Measurements from ENCODE around the gene PPIL1.
"Not testable (repeated sequence)": the region's sequence is repeated elsewhere in the genome, so short reads cannot be mapped to it uniquely, and the experiment has no call there.

The PPIL1 gene

DNA sequence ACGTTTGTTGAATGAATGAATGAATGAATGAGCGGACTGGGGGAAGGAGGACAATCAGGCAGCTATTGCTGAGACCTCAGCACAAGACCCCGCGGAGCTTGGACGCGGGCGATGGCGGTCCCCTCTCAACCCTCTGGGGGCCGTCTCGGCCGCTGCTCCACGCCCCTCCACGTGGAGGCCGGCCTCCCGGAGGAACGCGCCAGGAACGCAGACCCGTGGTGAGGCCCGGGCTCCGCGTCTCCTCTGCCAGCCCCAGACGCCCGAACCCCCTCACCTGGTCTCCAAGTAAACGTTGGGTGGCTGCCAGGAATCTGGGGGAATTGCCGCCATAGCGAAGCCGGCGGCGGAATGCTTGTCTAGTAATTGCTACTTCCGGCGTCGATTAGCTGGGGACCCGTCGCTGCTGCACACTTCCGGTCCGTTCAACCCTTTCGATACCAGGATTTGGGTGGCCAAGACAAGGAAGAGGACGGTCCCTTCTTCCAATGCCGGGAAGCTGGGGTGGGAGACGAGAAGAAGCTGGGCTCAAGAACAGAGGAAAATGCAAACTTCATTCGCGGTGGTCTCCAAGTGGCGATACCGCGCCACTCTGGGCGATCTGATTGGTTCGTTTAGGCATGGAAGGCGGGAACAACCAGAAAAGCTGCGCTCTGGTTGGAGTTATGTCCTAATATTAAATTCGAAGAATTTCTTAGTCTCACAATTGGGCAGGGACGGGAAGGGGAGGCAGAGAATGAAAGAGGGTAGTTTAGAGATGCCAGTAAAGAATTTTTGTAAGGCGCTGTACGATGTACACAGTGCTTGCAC lies at the start of gene PPIL1:
TSS of gene PPIL1 (minus strand) at position 361 of the 807 bp plus-strand sequence. CDS start at position 330, 31 bp downstream.
- peak; percentile 87 for DNase-seq (ENCODE audit: low spot score)

- DNase-seq (ENCODE audit: low spot score) = peak; percentile 4
These were observed 49.5 kb upstream of the PPIL1 start for GRCh38 chr6:36924131-36924530.

DNA sequence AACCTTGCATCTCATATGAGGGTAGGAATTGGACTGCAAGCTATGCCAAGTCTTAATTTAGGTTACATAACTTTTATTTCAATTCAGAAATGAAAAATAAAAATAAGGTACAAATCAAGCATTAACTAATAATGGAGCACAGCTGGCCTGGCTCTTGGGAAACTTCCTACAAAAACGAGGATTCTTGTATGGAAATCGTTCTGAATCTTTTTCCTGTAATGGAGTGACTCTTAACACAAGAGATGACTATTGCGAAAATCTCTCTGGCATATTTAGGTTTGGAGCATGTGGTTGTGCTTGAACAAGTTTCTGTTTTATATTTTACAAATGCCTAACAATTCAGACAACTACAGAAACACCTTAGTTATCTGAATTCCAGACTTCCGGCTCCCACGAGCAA lies 45.9 kb upstream of the PPIL1 start:
- DNase-seq (ENCODE audit: low spot score) = no peak

DNA sequence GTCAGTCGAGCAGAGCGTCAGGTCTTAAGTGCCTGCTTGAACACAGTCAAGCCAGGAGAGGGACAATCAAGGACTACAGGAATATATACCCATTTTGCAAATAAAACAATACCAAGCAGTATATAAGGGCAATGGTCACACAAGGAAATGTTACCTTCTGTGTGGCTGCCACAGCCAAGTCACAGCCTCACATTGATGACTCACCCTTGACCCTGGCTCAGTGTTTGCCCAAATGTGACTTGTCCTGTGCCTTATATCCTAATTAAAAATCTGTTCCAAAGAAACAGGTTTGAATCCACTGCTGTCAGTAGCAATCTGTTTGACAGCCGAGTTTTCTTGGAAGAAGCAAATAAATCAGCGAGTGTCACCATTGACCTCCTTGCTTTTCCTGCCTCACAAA lies 45.4 kb upstream of the PPIL1 start:
- DNase-seq (ENCODE audit: low spot score) = no peak

DNA sequence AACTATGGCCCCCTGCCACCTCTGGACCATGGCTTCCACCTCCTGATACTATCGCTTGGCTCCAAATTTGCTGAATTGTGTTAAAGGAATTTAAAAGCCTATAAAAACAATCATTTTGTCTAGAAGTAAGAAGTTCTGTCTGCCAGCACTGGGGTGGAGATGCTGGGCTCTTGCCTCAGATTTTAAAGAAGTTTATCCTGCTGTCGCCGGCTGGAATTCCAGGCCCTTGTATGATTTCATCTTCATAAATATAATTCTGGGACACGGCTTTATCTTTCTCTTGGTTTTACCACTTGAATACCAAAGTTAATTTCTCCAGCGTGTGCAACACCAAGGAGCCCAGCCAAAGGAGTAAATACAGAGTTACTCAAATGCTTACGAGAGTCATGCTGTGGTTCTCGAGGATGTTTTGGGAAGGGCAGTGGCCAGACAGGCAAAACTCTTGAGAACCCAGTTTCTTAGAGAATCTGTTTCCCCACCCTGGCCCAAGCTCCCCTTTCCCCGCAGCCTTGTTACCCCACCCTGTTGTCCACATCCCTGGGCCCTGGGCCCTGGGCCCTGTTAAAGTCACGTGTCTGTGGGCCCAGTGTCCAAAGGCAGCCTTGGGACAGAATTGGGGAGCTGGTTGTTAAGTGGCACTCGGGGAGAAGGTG lies 43.1 kb upstream of the PPIL1 start:
- no peak for DNase-seq (ENCODE audit: low spot score)

DNA sequence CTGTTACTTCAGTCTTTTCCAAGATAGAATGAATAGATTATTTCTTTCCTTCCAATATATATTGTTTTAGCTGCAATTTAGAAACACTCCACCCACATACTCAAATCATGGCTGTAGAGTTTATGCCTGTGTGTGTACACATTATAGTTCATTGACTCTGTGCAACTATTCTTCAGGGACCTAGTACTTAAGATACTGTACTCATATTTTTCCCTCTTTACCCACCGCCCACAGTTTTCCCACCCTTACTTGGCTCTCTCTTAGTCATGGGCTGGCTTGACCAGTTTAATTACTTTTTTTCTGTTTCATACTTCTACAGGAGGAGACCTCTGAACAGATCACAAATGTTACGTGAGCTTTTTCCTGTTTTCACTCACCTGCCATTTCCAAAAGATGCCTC lies 41.5 kb upstream of the PPIL1 start:
- DNase-seq (ENCODE audit: low spot score) = no peak

DNA sequence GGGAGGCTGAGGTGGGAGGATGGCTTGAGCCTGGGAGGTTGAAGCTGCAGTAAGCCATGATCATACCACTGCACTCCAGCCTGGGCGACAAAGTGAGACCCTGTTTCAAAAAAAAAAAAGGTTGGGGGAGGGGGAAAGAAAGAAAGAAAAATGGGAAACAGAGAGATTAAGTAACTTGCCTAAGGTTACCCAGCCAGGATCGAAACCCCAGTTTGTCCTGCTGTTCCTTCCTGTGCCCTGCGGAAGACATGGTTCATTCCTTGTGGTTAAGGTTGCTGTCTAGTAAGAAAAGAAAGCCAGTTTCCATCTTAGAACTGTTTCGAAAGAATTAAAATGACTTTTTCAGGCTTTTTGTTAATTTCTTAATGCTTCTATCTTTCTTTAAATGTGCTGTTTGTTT lies 41.0 kb upstream of the PPIL1 start:
- DNase-seq (ENCODE audit: low spot score) = no peak

DNA sequence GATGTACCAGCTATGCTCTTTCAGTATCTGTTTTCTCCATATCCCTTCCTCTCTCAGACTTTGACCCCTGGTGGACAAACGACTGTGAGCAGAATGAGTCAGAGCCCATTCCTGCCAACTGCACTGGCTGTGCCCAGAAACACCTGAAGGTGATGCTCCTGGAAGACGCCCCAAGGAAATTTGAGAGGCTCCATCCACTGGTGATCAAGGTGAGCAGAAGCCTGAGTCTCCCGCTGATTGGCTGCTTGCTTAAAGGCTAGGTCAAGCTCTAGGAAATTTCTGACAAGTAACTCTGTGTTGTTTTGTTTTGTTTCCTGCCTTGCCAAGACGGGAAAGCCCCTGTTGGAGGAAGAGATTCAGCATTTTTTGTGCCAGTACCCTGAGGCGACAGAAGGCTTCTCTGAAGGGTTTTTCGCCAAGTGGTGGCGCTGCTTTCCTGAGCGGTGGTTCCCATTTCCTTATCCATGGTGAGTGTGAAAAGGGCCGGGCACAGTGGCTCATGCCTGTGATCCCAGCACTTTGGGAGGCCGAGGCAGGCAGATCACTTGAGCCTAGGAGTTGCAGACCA lies 39.7 kb upstream of the PPIL1 start:
- peak; percentile 70 for DNase-seq (ENCODE audit: low spot score)

- DNase-seq (ENCODE audit: low spot score) = no peak
These were observed 38.5 kb upstream of the PPIL1 start for GRCh38 chr6:36913082-36913481.

DNA sequence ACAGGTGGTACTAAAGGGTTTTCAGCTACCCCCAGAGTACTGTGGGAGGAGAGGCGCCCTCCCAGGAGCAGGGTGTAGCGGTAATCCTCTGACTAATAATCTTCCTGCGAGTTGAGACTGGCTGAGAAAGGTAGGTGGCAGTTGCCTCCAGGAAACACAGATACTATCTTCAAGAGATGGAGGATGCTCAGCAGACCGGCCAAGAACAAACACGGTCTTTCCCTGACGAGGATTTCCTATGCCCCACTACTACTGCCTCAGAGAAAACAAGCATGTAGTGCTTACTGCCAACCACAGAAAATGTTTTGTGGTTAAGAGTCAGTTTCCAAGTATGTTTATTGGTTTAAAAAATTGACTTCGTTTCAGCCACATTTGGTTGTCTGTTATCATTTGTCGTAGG lies 38.0 kb upstream of the PPIL1 start:
- peak; percentile 96 for DNase-seq (ENCODE audit: low spot score)

DNA sequence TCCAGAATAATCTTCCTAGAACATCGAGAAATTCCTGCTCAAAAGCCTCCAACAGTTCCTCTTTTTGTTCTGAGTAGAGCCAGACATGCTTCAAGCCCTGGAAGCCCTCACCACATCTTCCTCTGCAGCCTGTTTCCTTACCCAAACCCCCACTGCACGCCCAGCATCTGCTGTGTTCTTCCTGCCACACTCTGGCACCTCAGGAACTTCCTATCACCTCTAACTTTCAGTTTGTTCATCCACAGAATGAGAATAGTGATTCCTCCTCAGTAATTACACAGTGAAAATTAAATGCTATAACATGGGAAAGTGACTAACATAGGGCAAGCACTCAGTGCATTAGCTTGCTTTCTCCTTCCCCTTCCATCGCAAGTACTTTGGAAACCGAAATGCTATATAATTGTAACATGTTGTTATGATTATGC lies 37.4 kb upstream of the PPIL1 start:
- DNase-seq (ENCODE audit: low spot score) = peak; percentile 63

DNA sequence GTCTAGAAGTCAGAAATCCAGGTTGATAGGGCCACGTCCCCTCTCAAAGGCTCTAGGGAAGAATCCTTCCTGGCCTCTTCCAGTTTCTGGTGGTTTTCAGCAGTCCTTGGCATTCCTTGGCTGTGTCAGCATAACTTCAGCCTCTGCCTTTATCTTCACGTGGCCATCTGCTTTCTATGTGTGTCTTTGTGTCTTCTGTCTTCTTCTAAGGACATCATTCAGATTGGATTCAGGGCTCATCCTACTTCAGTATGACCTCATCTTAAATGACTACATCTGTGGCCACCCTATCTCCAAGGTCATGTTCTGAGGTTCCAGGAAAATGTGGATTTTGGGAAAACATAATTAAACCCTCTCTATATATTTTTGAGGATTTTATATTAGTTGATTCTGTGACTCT lies 34.1 kb upstream of the PPIL1 start:
- DNase-seq (ENCODE audit: low spot score) = no peak

DNA sequence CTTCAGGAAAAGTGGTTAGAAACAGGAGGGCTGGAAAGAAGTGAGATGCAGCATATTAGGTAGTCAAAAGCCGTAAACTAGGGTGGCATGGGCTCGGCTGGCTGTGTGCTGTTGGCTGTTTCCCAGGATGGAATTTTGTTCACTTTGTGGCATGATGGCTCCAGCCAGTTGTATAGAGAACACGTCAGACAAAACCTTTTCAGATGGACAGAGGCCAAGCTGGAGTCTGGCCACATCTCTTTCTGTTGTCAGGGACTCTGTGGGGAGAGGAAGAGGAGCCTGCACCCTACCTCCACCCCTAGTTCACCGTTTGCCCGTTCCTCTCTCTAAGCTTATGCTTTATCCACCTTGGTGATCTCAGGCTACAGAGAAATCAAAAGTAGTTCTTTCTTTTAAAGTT lies 33.2 kb upstream of the PPIL1 start:
- no peak for DNase-seq (ENCODE audit: low spot score)

DNA sequence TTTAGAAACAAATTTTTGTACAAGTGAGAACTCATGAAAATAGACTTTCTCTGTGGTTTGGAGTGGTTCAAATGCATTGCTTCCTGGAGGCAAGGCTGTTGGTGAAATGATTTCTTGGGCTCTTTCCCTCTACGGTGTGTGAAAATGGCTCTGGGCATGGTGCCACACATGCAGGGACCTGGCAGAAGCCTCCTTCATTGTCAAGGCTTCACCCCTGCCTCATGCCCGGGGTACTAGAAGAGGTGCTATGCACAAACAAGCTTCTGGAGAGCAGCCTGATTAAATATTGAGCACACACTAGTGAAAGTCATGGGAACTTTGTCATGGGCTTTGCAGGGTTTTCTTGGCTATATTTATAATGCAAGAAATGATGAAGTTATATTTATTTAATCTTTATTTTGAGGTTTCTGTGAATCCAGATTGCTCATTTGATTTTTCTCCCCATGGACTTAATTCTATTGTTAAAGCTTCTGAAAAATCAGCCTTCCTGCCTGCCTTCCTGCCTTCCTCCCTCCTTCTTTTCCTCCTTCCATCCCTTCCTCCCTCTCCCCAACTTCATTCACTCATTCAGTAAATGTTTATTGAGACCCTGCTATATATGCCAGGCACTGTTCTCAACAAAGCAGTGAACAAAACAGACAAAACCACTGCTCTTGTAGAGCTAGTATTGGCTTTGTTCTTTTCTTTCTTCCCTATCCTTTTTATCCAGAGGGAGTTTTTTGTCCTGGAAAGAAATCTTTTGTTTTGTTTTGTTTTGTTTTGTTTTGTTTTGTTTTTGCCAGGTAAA lies 32.1 kb upstream of the PPIL1 start:
- DNase-seq (ENCODE audit: low spot score) = no peak

GRCh38 chr6:36904851-36905393 lies 30.3 kb upstream of the PPIL1 start:
- DNase-seq (ENCODE audit: low spot score) = no peak

DNA sequence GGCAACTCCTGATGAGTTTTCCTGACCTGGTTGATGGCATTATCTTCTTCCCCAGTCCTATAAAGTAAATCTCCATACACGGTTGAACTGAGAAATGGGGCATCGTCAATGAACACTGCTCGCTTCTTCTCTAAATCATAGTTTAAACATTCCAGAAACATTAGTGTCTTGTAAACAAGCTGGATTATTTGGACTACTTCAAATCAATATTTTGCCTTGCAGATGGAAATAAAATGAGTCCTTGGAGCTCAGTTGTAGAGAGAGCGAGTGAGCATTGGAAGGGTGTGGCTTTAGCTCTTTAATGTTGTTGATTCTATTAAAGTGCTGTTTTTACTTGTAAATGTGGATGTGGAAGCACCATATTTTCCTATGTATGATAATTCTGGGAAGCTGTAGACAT lies 29.5 kb upstream of the PPIL1 start:
- no peak for DNase-seq (ENCODE audit: low spot score)

DNA sequence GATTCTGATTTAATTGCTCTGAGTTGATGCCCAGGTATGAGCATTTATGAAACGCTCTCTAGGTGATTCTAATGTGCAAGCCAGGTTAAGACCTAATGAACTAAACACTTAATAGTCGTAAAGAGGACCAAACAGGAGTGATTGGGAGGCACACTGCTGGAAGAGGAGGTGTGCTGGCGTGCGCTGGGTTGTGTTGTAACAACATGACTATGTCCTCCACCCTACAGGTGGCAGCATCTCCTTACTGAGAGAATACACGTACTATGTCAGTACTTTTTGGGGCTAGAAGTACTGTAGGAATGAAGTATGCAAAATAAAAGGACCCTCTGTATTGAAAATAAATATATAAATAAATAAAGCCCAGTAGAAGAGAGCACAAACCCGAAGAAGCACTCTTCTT lies 23.0 kb upstream of the PPIL1 start:
- DNase-seq (ENCODE audit: low spot score) = no peak

DNA sequence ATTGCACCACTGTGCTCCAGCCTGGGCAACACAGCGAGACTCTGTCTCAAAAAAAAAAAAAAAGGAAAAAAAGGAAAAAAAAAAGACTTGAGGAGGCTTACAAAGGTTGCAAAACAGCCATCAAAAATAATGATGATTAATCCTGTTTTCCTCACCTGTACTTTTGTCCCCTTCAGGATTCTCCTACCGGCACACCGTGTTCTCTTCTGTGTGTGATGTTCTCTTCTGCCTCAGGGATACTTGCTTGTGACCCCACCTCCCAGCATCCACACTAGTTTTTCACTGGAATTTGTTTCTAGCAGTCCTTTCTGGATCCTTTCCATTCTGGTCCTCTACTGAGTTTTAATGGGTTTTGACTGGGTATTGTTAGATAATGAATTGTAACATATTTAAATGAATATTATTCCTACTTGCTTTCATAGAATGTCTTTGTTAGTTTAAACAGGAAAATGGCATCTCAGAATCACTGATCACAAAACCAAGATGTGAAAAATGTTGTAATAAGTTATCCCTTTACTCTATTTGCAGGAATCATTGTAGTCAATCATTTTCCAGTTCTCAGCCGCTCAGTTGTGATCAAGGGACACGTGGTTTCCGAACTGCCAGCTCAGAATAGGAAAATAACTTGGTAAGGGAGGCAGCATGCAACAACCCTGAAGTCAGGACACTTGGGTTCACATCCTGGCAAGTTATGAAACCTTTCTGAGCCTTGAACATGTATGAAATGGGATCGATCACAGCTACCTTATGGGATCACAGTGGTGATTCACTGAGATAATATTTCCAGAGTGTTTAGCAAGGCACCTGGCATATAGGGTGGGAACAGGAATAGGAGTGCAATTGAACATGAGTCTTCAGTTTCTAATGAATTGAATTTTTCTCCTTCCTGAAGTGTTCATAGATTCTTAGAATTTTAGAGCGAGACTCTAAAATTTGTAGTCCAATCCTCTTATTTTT lies 19.7 kb upstream of the PPIL1 start:
- no peak for DNase-seq (ENCODE audit: low spot score)

- not testable (repeated sequence) for DNase-seq (ENCODE audit: low spot score)
These were observed 16.6 kb upstream of the PPIL1 start for GRCh38 chr6:36891153-36891552.

DNA sequence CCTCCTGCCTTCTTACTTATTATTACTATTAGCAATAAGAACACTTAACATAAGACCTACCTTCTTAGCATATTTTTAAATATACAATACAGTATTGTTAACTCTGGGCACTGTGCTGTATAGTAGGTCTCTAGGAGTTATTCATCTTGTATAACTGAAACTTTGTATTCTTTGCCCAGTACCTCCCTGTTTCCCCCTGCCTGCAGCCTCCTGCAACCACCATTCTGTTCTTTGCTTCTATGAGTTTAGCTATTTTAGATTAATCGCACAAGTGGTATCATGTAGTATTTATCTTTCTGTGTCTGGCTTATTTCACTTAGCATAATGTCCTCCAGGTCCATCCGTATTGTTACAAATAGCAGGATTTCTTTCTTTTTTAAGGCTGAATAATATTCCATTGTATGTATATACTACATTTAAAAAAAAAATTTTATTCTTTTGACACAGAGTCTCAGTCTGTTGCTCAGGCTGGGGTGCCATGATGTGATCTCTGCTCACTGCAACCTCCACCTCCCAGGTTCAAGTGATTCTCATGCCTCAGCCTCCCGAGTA lies 15.6 kb upstream of the PPIL1 start:
- no peak for DNase-seq (ENCODE audit: low spot score)

Measured in activated CD4-positive, alpha-beta T cell treated with anti-CD3 and anti-CD28 coated beads, Interleukin-2, Interleukin-4, amounts not matched to agents 100 ng/mL and 50 ng/mL, durations not matched to agents 16 hours and 8 hours (primary cell).